Neural cell (in vitro differentiated cells): ENCODE data around the gene IL1RAPL2. TPM values are rescaled to one million over a fixed set of nuclear protein-coding genes. Genes with fewer than 3 reads are reported as not detected.

Experiments used
- H2AFZ ChIP-seq: fragments of 200-600, 300-800 bp; sonication (generic), shearing (Covaris generic); 2 replicates; pipeline ENCODE4 v1.6.0; 2014; ENCODE audit warnings: low read depth, mild to moderate bottlenecking, antibody characterized with exemption, low read length, moderate library complexity
- H3F3A ChIP-seq: fragments of 200-600 bp; shearing (Covaris generic); 2 replicates; pipeline ENCODE4 v1.6.1; 2016; ENCODE audit warnings: mild to moderate bottlenecking, moderate library complexity, mixed read lengths, antibody characterized with exemption, low read length; ENCODE audit not compliant: insufficient read depth, poor library complexity, severe bottlenecking
- H3K27ac ChIP-seq: fragments of 200-600, 300-800 bp; sonication (generic), shearing (Covaris generic); 2 replicates; pipeline ENCODE4 v1.5.1; 2014; ENCODE audit warnings: mild to moderate bottlenecking, low read length, moderate library complexity
- H3K27me3 ChIP-seq: fragments of 300-800, 200-600 bp; sonication (generic), shearing (Covaris generic); 2 replicates; pipeline ENCODE4 v1.6.0; 2014; ENCODE audit warnings: mild to moderate bottlenecking, low read depth, low read length, moderate library complexity; ENCODE audit not compliant: insufficient read depth
- H3K36me3 ChIP-seq: fragments of 300-800, 200-600 bp; sonication (generic), shearing (Covaris generic); 2 replicates; pipeline ENCODE4 v1.5.1; 2014; ENCODE audit warnings: mild to moderate bottlenecking, antibody characterized with exemption, low read length, moderate library complexity; ENCODE audit not compliant: insufficient read depth
- H3K4me2 ChIP-seq: fragments of 300-800, 200-600 bp; sonication (generic), shearing (Covaris generic); 2 replicates; pipeline ENCODE4 v1.6.0; 2014; ENCODE audit warnings: mild to moderate bottlenecking, low read length
- H3K4me3 ChIP-seq: fragments of 300-800, 200-600 bp; sonication (generic), shearing (Covaris generic); 2 replicates; pipeline ENCODE4 v1.5.1; 2014; ENCODE audit warnings: mild to moderate bottlenecking, low read length, moderate library complexity
- H3K79me2 ChIP-seq: fragments of 200-600 bp; shearing (Covaris generic); replicated peaks from 2 replicates; pipeline ENCODE4 v1.6.0; 2014; ENCODE audit warnings: mild to moderate bottlenecking, low read length, moderate library complexity; ENCODE audit not compliant: insufficient read depth
- H3K9ac ChIP-seq: fragments of 300-800, 200-600 bp; sonication (generic), shearing (Covaris generic); 2 replicates; pipeline ENCODE4 v1.6.1; 2016; ENCODE audit warnings: mild to moderate bottlenecking, low read length, mixed read lengths
- H3K9me2 ChIP-seq: fragments of 200-600 bp; shearing (Covaris generic); 2 replicates; pipeline ENCODE4 v1.6.1; 2016; ENCODE audit warnings: mild to moderate bottlenecking, low read length, mixed read lengths; ENCODE audit not compliant: insufficient read depth
- H3K9me3 ChIP-seq: fragments of 200-600, 300-800 bp; sonication (generic), shearing (Covaris generic); 2 replicates; pipeline ENCODE4 v1.6.1; 2016; ENCODE audit warnings: mild to moderate bottlenecking, mixed run types, low read length, moderate library complexity, mixed read lengths
- H4K20me1 ChIP-seq: fragments of 200-600 bp; shearing (Covaris generic); 2 replicates; pipeline ENCODE4 v1.6.1; 2016; ENCODE audit warnings: mild to moderate bottlenecking, mixed run types; ENCODE audit not compliant: insufficient read depth
- EP300 ChIP-seq: fragments of 450-650 bp; conservative IDR thresholded peaks from 2 replicates; pipeline ENCODE4 v1.6.1; 2014; ENCODE audit warnings: antibody characterized with exemption, mild to moderate bottlenecking, moderate library complexity; ENCODE audit not compliant: poor library complexity, severe bottlenecking
- EZH2 ChIP-seq: fragments of 200-600, 300-800 bp; shearing (Covaris generic), sonication (generic); IDR thresholded peaks from 2 replicates; pipeline ENCODE4 v1.6.1; 2014; ENCODE audit warnings: antibody characterized with exemption, low read length, borderline replicate concordance, mild to moderate bottlenecking; ENCODE audit not compliant: insufficient read depth, poor library complexity, severe bottlenecking
- MXI1 ChIP-seq: fragments of 450-650 bp; conservative IDR thresholded peaks from 2 replicates; pipeline ENCODE4 v1.6.1; 2014; ENCODE audit warnings: antibody characterized with exemption, mild to moderate bottlenecking; ENCODE audit not compliant: poor library complexity, severe bottlenecking
- POLR2AphosphoS5 ChIP-seq: IDR thresholded peaks from 2 replicates; pipeline ENCODE4 v1.6.1; 2012
- RAD21 ChIP-seq: fragments of 450-650 bp; conservative IDR thresholded peaks from 2 replicates; pipeline ENCODE4 v1.6.1; 2014; ENCODE audit warnings: antibody characterized with exemption, mild to moderate bottlenecking, moderate library complexity
- SMC3 ChIP-seq: fragments of 450-650 bp; conservative IDR thresholded peaks from 2 replicates; pipeline ENCODE4 v1.6.1; 2014; ENCODE audit warnings: antibody characterized with exemption, mild to moderate bottlenecking, moderate library complexity; ENCODE audit not compliant: poor library complexity
- TAF1 ChIP-seq: IDR thresholded peaks from 2 replicates; pipeline ENCODE4 v1.6.1; 2012; ENCODE audit warnings: low read depth
- polyA plus RNA-seq: library from polyadenylated mRNA; depleted of rRNA; stranded (reverse); fragments of >200 nt; gene quantifications from 2 replicates; pipeline ENCODE4 v1.2.3, GENCODE V29; 2014
- TF ChIP-seq, protein P1 (sequence below): IDR thresholded peaks from 2 replicates; pipeline ENCODE4 v1.6.1; 2012; ENCODE audit warnings: borderline replicate concordance

Gene IL1RAPL2
- polyA plus RNA-seq, 1 donor from 2014 or later = not detected

DNA sequence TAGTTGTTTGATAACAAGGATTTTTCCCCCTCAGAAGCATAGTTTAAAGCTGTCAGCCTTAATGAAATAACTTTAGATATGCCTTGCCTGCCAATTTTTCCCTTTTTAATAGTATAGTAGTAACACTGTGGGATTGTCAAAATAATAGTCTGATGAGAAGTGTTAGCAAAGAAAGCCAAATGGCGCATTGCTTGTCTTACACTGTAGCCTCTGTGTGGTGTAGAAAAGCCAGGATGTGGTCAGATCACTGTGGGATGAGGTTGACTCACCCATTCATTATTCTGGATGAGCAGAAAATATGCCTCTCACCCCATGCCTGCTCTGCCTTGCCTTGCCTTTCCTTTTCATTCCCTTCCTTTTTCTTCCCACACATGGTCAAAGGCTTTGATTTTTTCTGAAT, 998.5 kb downstream of the IL1RAPL2 start:
- H3K9me2 ChIP-seq = no peaks in the 10 kb centered on the region
- no peaks in the 10 kb centered on the region for H3K27me3 ChIP-seq
- no peaks in the 10 kb centered on the region for H4K20me1 ChIP-seq
- no peak for TF ChIP-seq EZH2
- TF ChIP-seq, protein P1, sequence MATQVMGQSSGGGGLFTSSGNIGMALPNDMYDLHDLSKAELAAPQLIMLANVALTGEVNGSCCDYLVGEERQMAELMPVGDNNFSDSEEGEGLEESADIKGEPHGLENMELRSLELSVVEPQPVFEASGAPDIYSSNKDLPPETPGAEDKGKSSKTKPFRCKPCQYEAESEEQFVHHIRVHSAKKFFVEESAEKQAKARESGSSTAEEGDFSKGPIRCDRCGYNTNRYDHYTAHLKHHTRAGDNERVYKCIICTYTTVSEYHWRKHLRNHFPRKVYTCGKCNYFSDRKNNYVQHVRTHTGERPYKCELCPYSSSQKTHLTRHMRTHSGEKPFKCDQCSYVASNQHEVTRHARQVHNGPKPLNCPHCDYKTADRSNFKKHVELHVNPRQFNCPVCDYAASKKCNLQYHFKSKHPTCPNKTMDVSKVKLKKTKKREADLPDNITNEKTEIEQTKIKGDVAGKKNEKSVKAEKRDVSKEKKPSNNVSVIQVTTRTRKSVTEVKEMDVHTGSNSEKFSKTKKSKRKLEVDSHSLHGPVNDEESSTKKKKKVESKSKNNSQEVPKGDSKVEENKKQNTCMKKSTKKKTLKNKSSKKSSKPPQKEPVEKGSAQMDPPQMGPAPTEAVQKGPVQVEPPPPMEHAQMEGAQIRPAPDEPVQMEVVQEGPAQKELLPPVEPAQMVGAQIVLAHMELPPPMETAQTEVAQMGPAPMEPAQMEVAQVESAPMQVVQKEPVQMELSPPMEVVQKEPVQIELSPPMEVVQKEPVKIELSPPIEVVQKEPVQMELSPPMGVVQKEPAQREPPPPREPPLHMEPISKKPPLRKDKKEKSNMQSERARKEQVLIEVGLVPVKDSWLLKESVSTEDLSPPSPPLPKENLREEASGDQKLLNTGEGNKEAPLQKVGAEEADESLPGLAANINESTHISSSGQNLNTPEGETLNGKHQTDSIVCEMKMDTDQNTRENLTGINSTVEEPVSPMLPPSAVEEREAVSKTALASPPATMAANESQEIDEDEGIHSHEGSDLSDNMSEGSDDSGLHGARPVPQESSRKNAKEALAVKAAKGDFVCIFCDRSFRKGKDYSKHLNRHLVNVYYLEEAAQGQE = no peak
- no peaks in the 10 kb centered on the region for H3K79me2 ChIP-seq
- no peak overlapping the region for H3K9ac ChIP-seq
- no peak overlapping the region for H2AFZ ChIP-seq
- H3F3A ChIP-seq = no peaks in the 10 kb centered on the region
- H3K4me3 ChIP-seq = no peak overlapping the region
- H3K9me3 ChIP-seq = no peaks in the 10 kb centered on the region
- H3K36me3 ChIP-seq = no peaks in the 10 kb centered on the region
- no peak overlapping the region for H3K27ac ChIP-seq
- H3K4me2 ChIP-seq = no peak overlapping the region

DNA sequence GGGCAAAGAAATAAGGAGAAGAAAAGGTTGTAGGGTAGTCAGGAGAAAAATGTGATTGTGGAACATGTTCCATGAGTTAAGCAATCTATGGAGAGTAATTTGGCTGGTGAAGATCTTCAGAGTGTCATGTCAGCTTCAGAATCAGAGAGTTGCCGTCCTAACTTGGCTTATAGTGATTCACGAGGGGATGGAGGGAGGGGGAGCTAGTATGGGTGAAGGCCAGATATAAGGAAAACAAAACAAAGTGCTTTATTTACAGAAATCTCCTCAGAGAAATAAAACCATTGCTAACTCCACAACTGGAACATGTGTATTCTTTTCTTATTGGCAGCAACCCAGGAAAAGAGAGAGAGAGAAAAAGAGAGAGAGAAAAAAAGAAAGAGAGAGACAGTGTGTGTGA, 999.9 kb downstream of the IL1RAPL2 start:
- Histone ChIP-seq H3F3A (no peaks in the 10 kb centered on the region), H3K36me3 (no peaks in the 10 kb centered on the region), H4K20me1 (no peaks in the 10 kb centered on the region), H3K9me2 (no peaks in the 10 kb centered on the region), H3K4me2 (no peak overlapping the region), H3K27me3 (no peaks in the 10 kb centered on the region), H3K9me3 (no peaks in the 10 kb centered on the region), H3K27ac (no peak overlapping the region), H3K79me2 (no peaks in the 10 kb centered on the region), H3K9ac (no peak overlapping the region), H3K4me3 (no peak overlapping the region), H2AFZ (no peak overlapping the region)
- TF ChIP-seq RAD21 (no peak), SMC3 (no peak), MXI1 (no peak), TAF1 (no peak), POLR2AphosphoS5 (no peak), EP300 (no peak), EZH2 (no peak)
- TF ChIP-seq, protein P1 = no peak
